MM.1S (cell line): Measurements from ENCODE around the gene SAP30.

ENCODE experiments used
- DNase-seq: peaks from one replicate; pipeline ENCODE4 v3.0.0-alpha.2; 2015
- H2AFZ ChIP-seq: fragments of 300-600 bp; sonication (generic); 2 replicates; pipeline ENCODE4 v1.6.0; 2016; ENCODE audit warnings: antibody characterized with exemption, low read length
- H3F3A ChIP-seq: fragments of 300-600 bp; sonication (generic); 2 replicates; pipeline ENCODE4 v1.6.1; 2016; ENCODE audit warnings: mild to moderate bottlenecking, antibody characterized with exemption, low read length, moderate library complexity, mixed read lengths; ENCODE audit not compliant: insufficient read depth
- H3K27ac ChIP-seq: fragments of 300-600 bp; sonication (generic); 2 replicates; pipeline ENCODE4 v1.5.1; 2016; ENCODE audit warnings: mild to moderate bottlenecking, low read length
- H3K27me3 ChIP-seq: fragments of 300-600 bp; sonication (generic); replicated peaks from 2 replicates; pipeline ENCODE4 v1.6.0; 2016; ENCODE audit warnings: low read length; ENCODE audit not compliant: insufficient read depth
- H3K36me3 ChIP-seq: fragments of 300-600 bp; sonication (generic); replicated peaks from 2 replicates; pipeline ENCODE4 v1.6.1; 2016; ENCODE audit warnings: mild to moderate bottlenecking, low read length, mixed read lengths; ENCODE audit not compliant: insufficient read depth
- H3K4me1 ChIP-seq: fragments of 300-600 bp; sonication (generic); 2 replicates; pipeline ENCODE4 v1.6.1; 2016; ENCODE audit warnings: low read length, mixed read lengths
- H3K4me2 ChIP-seq: fragments of 300-600 bp; sonication (generic); 2 replicates; pipeline ENCODE4 v1.6.0; 2016; ENCODE audit warnings: low read depth, low read length
- H3K4me3 ChIP-seq: fragments of 300-600 bp; sonication (generic); 2 replicates; pipeline ENCODE4 v1.5.1; 2016; ENCODE audit warnings: low read length, mixed read lengths
- H3K79me2 ChIP-seq: fragments of 300-600 bp; sonication (generic); 2 replicates; pipeline ENCODE4 v1.6.1; 2016; ENCODE audit warnings: mixed run types, low read length, mixed read lengths
- H3K9ac ChIP-seq: fragments of 300-600 bp; sonication (generic); 2 replicates; pipeline ENCODE4 v1.6.1; 2016; ENCODE audit warnings: low read length, mixed read lengths
- H3K9me2 ChIP-seq: fragments of 300-600 bp; sonication (generic); replicated peaks from 2 replicates; pipeline ENCODE4 v1.6.1; 2016; ENCODE audit warnings: mild to moderate bottlenecking, low read length, mixed read lengths; ENCODE audit not compliant: insufficient read depth
- H3K9me3 ChIP-seq: fragments of 300-600 bp; sonication (generic); replicated peaks from 2 replicates; pipeline ENCODE4 v1.6.1; 2016; ENCODE audit warnings: mild to moderate bottlenecking, low read length, mixed read lengths; ENCODE audit not compliant: insufficient read depth
- H4K20me1 ChIP-seq: fragments of 300-600 bp; sonication (generic); 2 replicates; pipeline ENCODE4 v1.6.1; 2016; ENCODE audit warnings: mild to moderate bottlenecking, low read length, moderate library complexity, mixed read lengths; ENCODE audit not compliant: insufficient read depth
- CTCF ChIP-seq: fragments of 300-600 bp; sonication (generic); IDR thresholded peaks from 2 replicates; pipeline ENCODE4 v1.5.1; 2016; ENCODE audit warnings: antibody characterized with exemption, low read length, mixed read lengths
- EZH2 ChIP-seq: fragments of 300-600 bp; sonication (generic); optimal IDR thresholded peaks from 2 replicates; pipeline ENCODE3; 2017; ENCODE audit warnings: low read depth, mild to moderate bottlenecking, antibody characterized with exemption, low read length, mixed read lengths
- EZH2phosphoT487 ChIP-seq: fragments of 300-600 bp; sonication (generic); IDR thresholded peaks from 2 replicates; pipeline ENCODE4 v1.6.1; 2018; ENCODE audit warnings: antibody characterized with exemption, low read length

SAP30 gene

GRCh38 chr4:173410079-173410478 is 39.3 kb downstream of the SAP30 start:
- H3K9me3 ChIP-seq: no peaks in the 10 kb centered on the region
- no peak for TF ChIP-seq EZH2
- no peaks in the 10 kb centered on the region for H3K36me3 ChIP-seq
- H3F3A ChIP-seq: no peaks in the 10 kb centered on the region
- no peaks in the 10 kb centered on the region for H3K9me2 ChIP-seq
- no peaks in the 10 kb centered on the region for H3K27me3 ChIP-seq
- H3K79me2 ChIP-seq: no peaks in the 10 kb centered on the region
- H3K4me3 ChIP-seq: no peak overlapping the region
- no peaks in the 10 kb centered on the region for H3K4me1 ChIP-seq
- no peak overlapping the region for H2AFZ ChIP-seq
- H4K20me1 ChIP-seq: no peaks in the 10 kb centered on the region
- H3K27ac ChIP-seq: no peak overlapping the region
- no peak overlapping the region for H3K9ac ChIP-seq
- no peak for DNase-seq
- no peak overlapping the region for H3K4me2 ChIP-seq

- Histone ChIP-seq H3K9me2 (no peaks in the 10 kb centered on the region), H3K27ac (no peak overlapping the region), H2AFZ (no peak overlapping the region), H3K9me3 (no peaks in the 10 kb centered on the region), H3K4me1 (no peaks in the 10 kb centered on the region), H3K79me2 (no peaks in the 10 kb centered on the region), H3K27me3 (no peaks in the 10 kb centered on the region), H4K20me1 (no peaks in the 10 kb centered on the region), H3K36me3 (no peaks in the 10 kb centered on the region), H3K4me2 (no peak overlapping the region), H3K4me3 (no peak overlapping the region), H3K9ac (no peak overlapping the region), H3F3A (no peaks in the 10 kb centered on the region)
- TF ChIP-seq EZH2 (no peak), EZH2phosphoT487 (no peak), CTCF (no peak)
- no peak for DNase-seq
These were observed 40.4 kb downstream of the SAP30 start for GRCh38 chr4:173411106-173411693.

- Histone ChIP-seq H3K4me2 (no peak overlapping the region), H3K79me2 (no peaks in the 10 kb centered on the region), H3K4me1 (no peaks in the 10 kb centered on the region), H3K27me3 (no peaks in the 10 kb centered on the region), H4K20me1 (no peaks in the 10 kb centered on the region), H3F3A (no peaks in the 10 kb centered on the region), H3K4me3 (no peak overlapping the region), H3K36me3 (no peaks in the 10 kb centered on the region), H3K9ac (no peak overlapping the region), H2AFZ (no peak overlapping the region), H3K9me2 (no peaks in the 10 kb centered on the region), H3K27ac (no peak overlapping the region), H3K9me3 (no peaks in the 10 kb centered on the region)
- no peak for DNase-seq
- TF ChIP-seq EZH2 (no peak), CTCF (no peak), EZH2phosphoT487 (no peak)
These were observed 42.3 kb downstream of the SAP30 start for GRCh38 chr4:173413036-173413435.

- H3K27me3 ChIP-seq: no peaks in the 10 kb centered on the region
- no peak overlapping the region for H3K9ac ChIP-seq
- H3K4me1 ChIP-seq: no peaks in the 10 kb centered on the region
- no peak overlapping the region for H3K4me2 ChIP-seq
- no peaks in the 10 kb centered on the region for H4K20me1 ChIP-seq
- H3K79me2 ChIP-seq: no peaks in the 10 kb centered on the region
- no peak for TF ChIP-seq CTCF
- TF ChIP-seq EZH2: no peak
- no peak for TF ChIP-seq EZH2phosphoT487
- no peaks in the 10 kb centered on the region for H3K9me3 ChIP-seq
- H3F3A ChIP-seq: no peaks in the 10 kb centered on the region
- DNase-seq: no peak
- H3K4me3 ChIP-seq: no peak overlapping the region
- H3K27ac ChIP-seq: no peak overlapping the region
- no peaks in the 10 kb centered on the region for H3K36me3 ChIP-seq
- H2AFZ ChIP-seq: no peak overlapping the region
- H3K9me2 ChIP-seq: no peaks in the 10 kb centered on the region
These were observed 43.7 kb downstream of the SAP30 start for GRCh38 chr4:173414456-173414855.
